Sigmoid colon (tissue), 7 donors: ENCODE measurements around the gene EHBP1L1. TPM values are rescaled to one million over a fixed set of nuclear protein-coding genes. Genes with fewer than 3 reads are reported as not detected.
A peak's percentile ranks its signal among the peaks of the same experiment; 100 is the strongest.

ENCODE experiments used
- DNase-seq: peaks from one replicate; pipeline ENCODE4 v3.0.0-alpha.2; 2019
- H3K27ac ChIP-seq, 4 donors: fragments of 200-600 bp; sonication (generic); one replicate each; pipeline ENCODE4 v1.5.1; 2016 to 2019; ENCODE audit warnings: mild to moderate bottlenecking in 1 of 4
- H3K27me3 ChIP-seq, 3 donors: fragments of 200-600 bp; sonication (generic); one replicate each; pipeline ENCODE4 v1.5.1; 2019; ENCODE audit warnings: mild to moderate bottlenecking in 1 of 3
- H3K36me3 ChIP-seq, 4 donors: fragments of 200-600 bp; sonication (generic); one replicate each; pipeline ENCODE4 v1.5.1; 2016 to 2019
- H3K4me1 ChIP-seq, 4 donors: fragments of 200-600 bp; sonication (generic); one replicate each; pipeline ENCODE4 v1.5.1; 2017 to 2019
- H3K4me3 ChIP-seq, 4 donors: fragments of 200-600 bp; sonication (generic); one replicate each; pipeline ENCODE4 v1.5.1; 2017 to 2019; ENCODE audit warnings: mild to moderate bottlenecking in 2 of 4, moderate library complexity in 1 of 4
- H3K9me3 ChIP-seq, 4 donors: fragments of 200-600 bp in 3 of 4; sonication (generic) in 3 of 4; one replicate each; pipeline versions ENCODE4 v1.5.1 to v1.6.1; 2013 to 2019
- EP300 ChIP-seq, 4 donors: sonication (generic); formaldehyde crosslinking; IDR thresholded peaks; one replicate each; pipeline ENCODE4 v1.6.1; 2017; ENCODE audit warnings: antibody characterized with exemption in 4 of 4
- POLR2A ChIP-seq, 2 donors: fragments of 450-650 bp; IDR thresholded peaks; one replicate each; pipeline ENCODE4 v1.6.1; 2016; ENCODE audit warnings: antibody characterized with exemption in 2 of 2, mild to moderate bottlenecking in 2 of 2, moderate library complexity in 2 of 2
- POLR2AphosphoS5 ChIP-seq, 4 donors: sonication (generic); formaldehyde crosslinking; IDR thresholded peaks; one replicate each; pipeline ENCODE4 v1.6.1; 2017; ENCODE audit warnings: antibody characterized with exemption in 4 of 4
- WGBS, 2 donors: extraction: QIAGEN DNeasy Blood & Tissue Kit; methylation state at CpG; one replicate each; pipeline ENCODE4 v1.1.7; 2013; 5-methylcytosine and 5-hydroxymethylcytosine counted together
- intact Hi-C: fragments of 100-400 bp; cut with DNase I; formaldehyde crosslinking; loops from one replicate; pipeline ENCODE4 v1.15.1; 2023
- polyA plus RNA-seq, 3 donors: library from polyadenylated mRNA; stranded (reverse); fragments of 200-250 nt; gene quantifications; one replicate each; pipeline ENCODE4 v1.2.3, GENCODE V29; 2013
- total RNA-seq, 4 donors: library from RNA; depleted of rRNA; stranded (reverse); fragments of >200 nt; gene quantifications; one replicate each; pipeline ENCODE4 v1.1.0, GENCODE V29; 2016
- TF ChIP-seq, protein P1 (sequence below), 4 experiments: fragments of 450-650 bp in 3 of 4; fragments of 200-600 bp in 1 of 4; IDR thresholded peaks; one replicate each; pipeline ENCODE4 v1.5.1; 2016 to 2019; ENCODE audit warnings: antibody characterized with exemption in 4 of 4, mild to moderate bottlenecking in 3 of 4, moderate library complexity in 2 of 4
- donor health status: healthy with polysubstance abuse.
- donor health status: Bipolar disorder and iron deficiency.
- donor health status: healthy.

Gene EHBP1L1
- total and polyA plus RNA-seq, 7 donors, result 31.2 to 366 (median 148) TPM

DNA sequence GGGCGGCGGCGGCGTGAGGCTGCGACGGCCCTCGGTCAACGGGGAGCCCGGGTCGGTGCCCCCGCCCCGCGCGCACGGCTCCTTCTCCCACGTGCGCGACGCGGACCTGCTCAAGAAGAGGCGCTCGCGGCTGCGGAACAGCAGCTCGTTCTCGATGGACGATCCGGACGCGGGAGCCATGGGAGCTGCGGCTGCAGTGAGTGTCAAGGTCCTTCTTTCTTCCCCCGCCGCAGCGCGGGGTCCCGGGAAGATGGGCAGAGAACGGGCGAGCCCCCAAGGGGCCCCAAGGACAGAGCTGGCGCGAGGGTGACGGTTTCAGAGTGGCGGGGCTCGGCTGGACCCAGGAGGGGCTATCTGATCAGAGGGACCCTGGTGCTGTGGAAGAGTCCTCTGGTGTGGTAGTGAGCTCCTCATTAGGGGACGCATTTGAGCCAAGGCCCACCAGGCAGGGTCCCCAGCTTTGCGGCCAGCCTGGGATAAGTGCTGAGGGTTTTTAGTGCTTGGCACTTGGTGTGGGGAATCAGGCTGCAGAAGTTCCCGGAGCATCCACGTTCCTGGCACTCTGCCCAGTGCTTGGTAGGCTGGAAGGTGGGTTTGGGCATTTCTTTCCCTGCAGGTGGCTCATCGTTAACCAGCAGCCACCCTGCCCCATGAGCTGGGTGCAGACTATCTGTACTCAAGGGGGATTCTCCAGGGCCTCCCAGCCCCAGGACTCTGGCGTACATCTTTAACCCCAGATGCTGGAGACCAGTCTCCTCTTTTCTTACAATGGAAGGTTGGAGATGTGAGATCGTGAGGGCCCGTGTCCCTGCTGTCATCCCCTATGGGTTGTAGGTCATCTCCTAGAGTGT lies 9.8 kb downstream of the EHBP1L1 start:
- H3K4me3 ChIP-seq, result no peak overlapping the region
- peak overlapping the region; percentile 77 to 98 (median 82) for H3K27ac ChIP-seq
- 89 to 90% methylated on average over 51 of the region's 51 CpGs for WGBS, 2 donors
- H3K4me1 ChIP-seq, result peaks cover 0 to 74% (median 57%) of the 10 kb centered on the region in 4 donors
- H3K27me3 ChIP-seq, result no peaks in the 10 kb centered on the region
- no peak for DNase-seq
- no peaks in the 10 kb centered on the region for H3K9me3 ChIP-seq
- peaks cover 30 to 78% (median 44%) of the 10 kb centered on the region in 4 donors for H3K36me3 ChIP-seq
- TF ChIP-seq EP300 (IDR thresholded peaks at IDR 0.05) (no peak), POLR2AphosphoS5 (IDR thresholded peaks at IDR 0.05) (peak in 2 of 4 donors; percentile 2 to 28)
- TF ChIP-seq, protein P1, sequence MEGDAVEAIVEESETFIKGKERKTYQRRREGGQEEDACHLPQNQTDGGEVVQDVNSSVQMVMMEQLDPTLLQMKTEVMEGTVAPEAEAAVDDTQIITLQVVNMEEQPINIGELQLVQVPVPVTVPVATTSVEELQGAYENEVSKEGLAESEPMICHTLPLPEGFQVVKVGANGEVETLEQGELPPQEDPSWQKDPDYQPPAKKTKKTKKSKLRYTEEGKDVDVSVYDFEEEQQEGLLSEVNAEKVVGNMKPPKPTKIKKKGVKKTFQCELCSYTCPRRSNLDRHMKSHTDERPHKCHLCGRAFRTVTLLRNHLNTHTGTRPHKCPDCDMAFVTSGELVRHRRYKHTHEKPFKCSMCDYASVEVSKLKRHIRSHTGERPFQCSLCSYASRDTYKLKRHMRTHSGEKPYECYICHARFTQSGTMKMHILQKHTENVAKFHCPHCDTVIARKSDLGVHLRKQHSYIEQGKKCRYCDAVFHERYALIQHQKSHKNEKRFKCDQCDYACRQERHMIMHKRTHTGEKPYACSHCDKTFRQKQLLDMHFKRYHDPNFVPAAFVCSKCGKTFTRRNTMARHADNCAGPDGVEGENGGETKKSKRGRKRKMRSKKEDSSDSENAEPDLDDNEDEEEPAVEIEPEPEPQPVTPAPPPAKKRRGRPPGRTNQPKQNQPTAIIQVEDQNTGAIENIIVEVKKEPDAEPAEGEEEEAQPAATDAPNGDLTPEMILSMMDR (IDR thresholded peaks at IDR 0.05), result no peak
- intact Hi-C loops, result no loop called here

DNA sequence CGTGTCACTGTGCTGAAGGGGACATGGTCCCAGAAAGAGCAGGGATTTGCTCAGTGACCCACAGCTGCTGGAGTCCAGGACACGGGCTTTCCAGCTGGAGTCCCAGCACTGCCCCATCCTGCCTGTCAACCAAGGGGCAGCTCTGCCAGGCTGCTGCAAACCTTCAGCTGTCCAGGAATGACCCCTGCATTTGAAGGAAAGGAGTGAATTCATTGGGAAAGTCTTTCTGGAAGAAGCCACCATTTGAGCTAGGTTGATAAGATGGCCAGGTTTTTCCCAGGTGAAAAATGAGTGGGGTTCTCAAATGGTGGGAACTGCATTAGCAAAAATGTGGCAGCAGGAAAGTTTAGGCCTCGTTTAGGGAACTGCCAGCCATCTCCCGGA lies 10.4 kb downstream of the EHBP1L1 start:
- intact Hi-C loops, result no loop called here
- no peak for TF ChIP-seq POLR2AphosphoS5 (IDR thresholded peaks at IDR 0.05)
- TF ChIP-seq EP300 (IDR thresholded peaks at IDR 0.05), result no peak
- TF ChIP-seq, protein P1 (IDR thresholded peaks at IDR 0.05), result no peak
- no peak for TF ChIP-seq POLR2A (IDR thresholded peaks at IDR 0.05)
- Histone ChIP-seq H3K27ac (peak overlapping the region; percentile 77 to 98 (median 82)), H3K9me3 (no peaks in the 10 kb centered on the region), H3K4me1 (peaks cover 0 to 71% (median 56%) of the 10 kb centered on the region in 4 donors), H3K27me3 (no peaks in the 10 kb centered on the region), H3K36me3 (peaks cover 23 to 78% (median 44%) of the 10 kb centered on the region in 4 donors), H3K4me3 (no peak overlapping the region)
- DNase-seq, result no peak
- WGBS, 2 donors, result 88 to 91% methylated on average over 4 of the region's 4 CpGs

DNA sequence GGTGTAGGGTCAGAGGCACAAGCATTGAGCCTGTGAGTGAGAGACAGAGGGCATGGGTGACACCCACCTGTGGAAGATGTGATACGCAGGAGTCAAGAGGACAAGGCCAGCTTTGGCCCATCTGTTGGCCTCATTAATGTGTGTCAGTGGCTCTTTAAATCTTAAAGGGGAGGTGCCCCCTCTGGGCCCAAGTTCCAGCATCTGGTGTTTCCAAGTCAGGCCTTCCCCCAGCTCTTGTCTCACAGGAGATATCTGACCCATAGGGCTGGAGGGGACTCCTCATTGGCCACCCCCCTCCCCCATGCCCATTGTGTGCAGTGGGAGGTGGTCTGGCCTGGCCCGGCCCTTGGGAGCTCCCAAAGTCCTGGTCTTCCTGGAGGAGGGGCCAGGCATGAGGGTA lies 10.8 kb downstream of the EHBP1L1 start:
- Histone ChIP-seq H3K27ac (peak overlapping the region; percentile 77 to 98 (median 82)), H3K36me3 (peaks cover 22 to 78% (median 43%) of the 10 kb centered on the region in 4 donors), H3K4me3 (no peak overlapping the region), H3K27me3 (no peaks in the 10 kb centered on the region), H3K9me3 (no peaks in the 10 kb centered on the region), H3K4me1 (peaks cover 0 to 68% (median 56%) of the 10 kb centered on the region in 4 donors)
- DNase-seq, result no peak
- intact Hi-C loops, result no loop called here
- WGBS, 2 donors, result 82 to 88% methylated on average over 2 of the region's 2 CpGs
- TF ChIP-seq, protein P1 (IDR thresholded peaks at IDR 0.05), result no peak
- no peak for TF ChIP-seq EP300 (IDR thresholded peaks at IDR 0.05)
- TF ChIP-seq POLR2A (IDR thresholded peaks at IDR 0.05), result no peak
- peak in 1 of 4 donors; percentile 24 for TF ChIP-seq POLR2AphosphoS5 (IDR thresholded peaks at IDR 0.05)

DNA sequence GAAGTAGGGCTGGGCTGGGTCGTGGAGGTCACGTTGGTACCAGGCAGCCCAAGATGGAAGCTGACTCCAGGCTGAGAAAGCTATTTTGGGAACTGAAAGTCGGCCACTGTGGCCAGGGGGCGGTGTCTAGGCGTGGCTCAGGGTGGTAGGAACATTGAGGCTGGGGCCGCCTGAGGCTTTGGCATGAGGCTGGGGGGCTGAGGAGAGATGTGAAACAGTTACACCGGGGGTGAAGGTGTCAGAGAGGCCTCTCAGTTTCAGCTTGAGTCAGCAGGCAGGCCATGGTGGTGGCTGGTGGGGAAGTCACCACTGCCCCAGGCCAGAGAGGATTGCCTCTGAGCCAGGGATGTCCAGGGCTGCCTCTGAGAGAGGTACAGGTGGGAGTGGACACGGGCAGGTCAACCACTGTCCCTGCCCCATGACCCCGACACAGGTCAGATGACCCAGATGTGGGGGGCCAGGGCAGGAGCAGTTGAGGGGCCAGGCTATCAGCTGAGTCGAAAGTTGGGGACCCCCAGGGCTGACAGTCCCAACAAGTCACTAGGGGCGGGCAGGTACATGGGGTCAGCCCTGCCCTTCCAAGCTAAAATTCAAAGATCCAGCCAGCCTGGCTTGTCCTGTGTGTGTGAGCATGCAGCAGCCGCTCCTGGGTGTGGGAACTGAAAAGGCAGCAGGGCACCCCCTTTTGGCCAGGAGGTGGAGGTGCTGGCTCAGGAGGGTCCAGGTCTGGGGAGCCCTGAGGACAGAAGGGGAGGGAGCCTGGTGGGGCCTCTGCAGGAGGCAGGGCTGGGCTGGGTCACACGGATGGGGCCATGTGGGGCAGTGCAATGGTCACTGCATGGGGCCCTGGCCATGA lies 12.6 kb downstream of the EHBP1L1 start:
- Histone ChIP-seq H3K9me3 (no peaks in the 10 kb centered on the region), H3K27ac (peak overlapping the region; percentile 77 to 98 (median 82)), H3K4me3 (no peak overlapping the region), H3K4me1 (peaks cover 0 to 77% (median 64%) of the 10 kb centered on the region in 4 donors), H3K36me3 (peaks cover 15 to 77% (median 45%) of the 10 kb centered on the region in 4 donors), H3K27me3 (no peaks in the 10 kb centered on the region)
- intact Hi-C loops, result no loop called here
- peak; percentile 86 for DNase-seq
- 44 to 48% methylated on average over 13 of the region's 13 CpGs for WGBS, 2 donors
- no peak for TF ChIP-seq EP300 (IDR thresholded peaks at IDR 0.05)
- TF ChIP-seq, protein P1 (IDR thresholded peaks at IDR 0.05), result peak; percentile 21 to 49 (median 40)
